LoVo (cell line): Measurements from ENCODE around the gene CYP2A6.
"Not testable (repeated sequence)": the region's sequence is repeated elsewhere in the genome, so short reads cannot be mapped to it uniquely, and the experiment has no call there.

ENCODE experiments used
- DNase-seq: peaks from one replicate; pipeline ENCODE4 v3.0.0-alpha.2; 2016; ENCODE audit warnings: low spot score

Gene CYP2A6

GRCh38 chr19:40850277-40850676, at the start of gene CYP2A6:
Gene CYP2A6 (minus strand): TSS chr19:40850447. CDS start chr19:40850426, 21 bp downstream.
- DNase-seq = not testable (repeated sequence)

GRCh38 chr19:40899964-40900363, 49.7 kb upstream of the CYP2A6 start:
- not testable (repeated sequence) for DNase-seq

GRCh38 chr19:40896843-40897789, 46.9 kb upstream of the CYP2A6 start:
- peak; percentile 30 for DNase-seq

GRCh38 chr19:40896418-40896796, 46.2 kb upstream of the CYP2A6 start:
- no peak for DNase-seq

GRCh38 chr19:40893112-40893511, 42.9 kb upstream of the CYP2A6 start:
- DNase-seq = no peak

GRCh38 chr19:40889366-40889765, 39.1 kb upstream of the CYP2A6 start:
- no peak for DNase-seq

- no peak for DNase-seq
These were observed 37.9 kb upstream of the CYP2A6 start for GRCh38 chr19:40888191-40888590.

- not testable (repeated sequence) for DNase-seq
These were observed 34.1 kb upstream of the CYP2A6 start for GRCh38 chr19:40884187-40884931.

- DNase-seq = not testable (repeated sequence)
These were observed 31.8 kb upstream of the CYP2A6 start, which contains the start of gene CYP2A7 for GRCh38 chr19:40882062-40882461. Gene CYP2A7 (minus strand): TSS chr19:40882231. CDS start chr19:40882210, 21 bp downstream.

GRCh38 chr19:40879349-40879748, 29.1 kb upstream of the CYP2A6 start:
- DNase-seq = not testable (repeated sequence)

- not testable (repeated sequence) for DNase-seq
These were observed 25.3 kb upstream of the CYP2A6 start for GRCh38 chr19:40875526-40875951.

GRCh38 chr19:40874874-40875273, 24.6 kb upstream of the CYP2A6 start:
- not testable (repeated sequence) for DNase-seq

GRCh38 chr19:40873873-40874272, 23.6 kb upstream of the CYP2A6 start:
- DNase-seq = not testable (repeated sequence)

GRCh38 chr19:40872209-40872608, 22.0 kb upstream of the CYP2A6 start:
- no peak for DNase-seq

- no peak for DNase-seq
These were observed 17.5 kb upstream of the CYP2A6 start for GRCh38 chr19:40867701-40868100.

- DNase-seq = not testable (repeated sequence)
These were observed 14.7 kb upstream of the CYP2A6 start for GRCh38 chr19:40864739-40865496.

- no peak for DNase-seq
These were observed 12.5 kb upstream of the CYP2A6 start for GRCh38 chr19:40862785-40863184.

GRCh38 chr19:40862333-40862732, 12.1 kb upstream of the CYP2A6 start:
- DNase-seq = no peak

GRCh38 chr19:40858109-40858508, 7.9 kb upstream of the CYP2A6 start:
- no peak for DNase-seq

GRCh38 chr19:40852467-40853152, 2.4 kb upstream of the CYP2A6 start:
- DNase-seq = not testable (repeated sequence)

GRCh38 chr19:40846722-40847121, 3.5 kb downstream of the CYP2A6 start:
- DNase-seq = not testable (repeated sequence)
